GM12892 (cell line): ENCODE measurements around the gene HHIPL1.

ENCODE experiments used
- POLR2A ChIP-seq: IDR thresholded peaks from 2 replicates; pipeline ENCODE4 v1.6.1; 2011; ENCODE audit warnings: low read depth, low read length, control low read depth
- POLR2AphosphoS5 ChIP-seq: IDR thresholded peaks from 2 replicates; pipeline ENCODE4 v1.6.1; 2011; ENCODE audit warnings: low read depth, low read length, control low read depth
- TAF1 ChIP-seq: IDR thresholded peaks from 2 replicates; pipeline ENCODE4 v1.6.1; 2011; ENCODE audit warnings: low read depth, mild to moderate bottlenecking, control low read depth, low read length, borderline replicate concordance

- no peak for TF ChIP-seq POLR2A
- no peak for TF ChIP-seq POLR2AphosphoS5
- no peak for TF ChIP-seq TAF1
These were observed at the start of gene HHIPL1 for GRCh38 chr14:99644723-99645544.
